COLO668 (cell line): Measurements from ENCODE around the gene NEDD9.

Experiments
- DNase-seq: peaks from one replicate; lab custom pipeline; 2025; ENCODE audit not compliant: unreplicated experiment; lab: John Stamatoyannopoulos, UW

Gene NEDD9

DNA sequence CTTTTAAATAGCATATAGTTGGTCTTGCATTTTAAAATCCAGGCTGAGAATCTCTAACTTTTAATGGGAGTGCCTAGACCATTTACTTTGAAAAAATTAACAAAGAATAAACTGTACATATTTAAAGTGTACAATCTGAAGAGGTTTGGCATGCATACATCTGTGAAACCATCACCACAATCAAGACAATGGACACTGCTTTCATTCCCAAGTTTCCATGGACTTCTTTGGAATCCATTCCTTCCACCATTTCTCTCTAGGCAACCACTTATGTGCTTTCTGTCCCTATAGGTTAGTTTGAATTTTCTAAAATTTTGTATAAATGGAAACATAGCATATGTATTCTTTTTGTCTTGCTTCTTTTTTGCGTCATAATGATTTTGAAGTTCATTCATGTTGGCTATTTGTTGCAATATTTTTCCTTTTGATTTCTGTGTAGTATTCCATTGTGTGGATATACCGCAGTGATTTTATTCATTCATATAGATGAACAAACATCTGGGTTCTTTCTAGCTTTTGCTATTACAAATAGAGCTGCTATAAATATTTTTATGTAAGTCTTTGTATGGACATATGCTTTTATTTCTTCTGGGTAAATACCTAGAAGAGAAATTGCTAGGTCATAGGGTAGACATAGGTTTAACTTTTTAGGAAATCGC, 50.9 kb downstream of the NEDD9 start:
- no peak for DNase-seq

DNA sequence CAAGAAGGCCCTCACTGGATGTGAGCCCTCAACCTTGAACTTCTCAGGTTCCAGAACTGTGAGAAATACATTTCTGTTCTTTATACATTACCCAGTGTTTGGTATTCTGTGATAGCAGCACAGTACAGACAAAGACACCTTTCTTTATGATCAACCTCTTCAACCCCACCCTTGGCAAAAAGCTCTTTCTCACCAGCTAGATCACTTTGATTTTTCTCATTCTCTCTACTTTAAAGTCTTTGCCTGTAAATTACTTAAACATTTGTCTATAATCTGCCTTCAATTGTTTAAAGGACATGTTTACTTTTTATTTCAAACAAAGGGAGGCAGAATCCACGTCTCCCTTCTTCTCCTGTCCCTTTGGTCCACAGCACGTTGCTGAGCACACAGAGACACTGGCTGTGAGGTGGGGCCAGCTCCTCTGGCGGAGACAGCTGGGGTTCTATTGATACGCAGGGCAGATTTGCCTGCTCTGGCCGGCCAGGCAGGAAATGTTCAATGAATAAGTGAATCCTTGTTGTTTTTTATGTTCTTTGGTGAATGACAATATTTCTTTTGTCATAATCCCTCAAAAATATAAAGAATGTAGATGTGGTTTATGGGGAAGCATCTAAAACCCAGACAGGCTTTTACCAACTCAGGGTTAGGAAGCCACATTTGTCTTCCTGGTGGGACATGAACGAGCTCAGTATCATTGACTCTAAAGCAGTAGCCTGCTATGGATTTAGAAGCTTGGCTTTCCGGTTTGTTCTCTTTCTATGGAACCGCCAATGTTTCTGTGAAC, 52.9 kb downstream of the NEDD9 start:
- no peak for DNase-seq

DNA sequence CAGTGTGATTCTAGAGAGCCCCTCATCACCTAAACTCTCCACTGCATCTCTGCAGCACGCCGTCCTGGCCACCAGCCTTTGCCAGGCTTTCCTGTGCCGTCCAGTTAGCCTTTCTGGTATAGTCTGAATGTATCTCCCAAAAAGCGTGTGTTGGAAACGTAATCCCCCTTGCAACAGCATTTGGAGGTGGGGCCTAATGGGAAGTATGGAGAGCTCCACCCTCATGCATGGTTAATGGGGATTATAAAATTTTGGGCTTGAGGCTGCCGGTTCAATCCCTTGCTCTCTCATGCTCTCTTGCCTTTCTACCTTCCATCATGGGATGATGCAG, 53.4 kb downstream of the NEDD9 start:
- no peak for DNase-seq

DNA sequence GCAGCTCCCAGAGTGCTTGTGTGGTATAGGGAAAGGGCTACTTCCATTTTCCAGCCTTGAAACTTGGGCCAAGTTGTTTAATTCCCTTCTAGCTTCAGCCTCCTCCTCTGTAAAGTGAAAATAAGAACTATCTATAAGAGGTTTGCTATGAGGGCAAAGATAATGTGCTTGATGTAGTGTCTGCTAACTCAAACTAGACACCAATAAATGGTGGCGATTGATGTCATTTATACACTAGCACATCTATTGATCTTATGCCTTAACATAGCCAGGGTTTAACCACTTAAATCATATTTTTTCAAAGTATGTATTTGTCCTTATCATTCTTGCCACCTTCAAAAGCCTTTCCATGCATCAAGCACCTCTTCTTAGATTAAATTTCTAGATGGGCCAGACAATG, 55.2 kb downstream of the NEDD9 start:
- DNase-seq, result no peak

DNA sequence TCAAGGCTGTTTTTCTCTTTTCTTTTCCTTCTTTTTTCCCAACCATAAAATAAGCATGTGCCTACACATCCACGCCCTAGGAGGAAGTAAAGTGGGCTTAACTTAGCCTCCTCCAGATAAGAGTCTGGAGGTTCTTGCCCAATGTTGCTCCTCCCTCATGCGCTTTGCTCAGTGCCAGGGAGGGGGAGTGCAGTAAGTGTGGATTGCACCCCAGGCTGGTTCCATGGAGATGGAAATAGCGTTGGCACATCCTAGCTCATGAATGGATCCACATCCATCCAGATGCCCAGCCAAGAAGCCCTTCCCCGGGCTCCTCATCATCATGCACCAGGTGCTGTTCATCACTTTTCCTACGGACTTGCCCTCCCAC, 58.2 kb downstream of the NEDD9 start:
- DNase-seq, result no peak

DNA sequence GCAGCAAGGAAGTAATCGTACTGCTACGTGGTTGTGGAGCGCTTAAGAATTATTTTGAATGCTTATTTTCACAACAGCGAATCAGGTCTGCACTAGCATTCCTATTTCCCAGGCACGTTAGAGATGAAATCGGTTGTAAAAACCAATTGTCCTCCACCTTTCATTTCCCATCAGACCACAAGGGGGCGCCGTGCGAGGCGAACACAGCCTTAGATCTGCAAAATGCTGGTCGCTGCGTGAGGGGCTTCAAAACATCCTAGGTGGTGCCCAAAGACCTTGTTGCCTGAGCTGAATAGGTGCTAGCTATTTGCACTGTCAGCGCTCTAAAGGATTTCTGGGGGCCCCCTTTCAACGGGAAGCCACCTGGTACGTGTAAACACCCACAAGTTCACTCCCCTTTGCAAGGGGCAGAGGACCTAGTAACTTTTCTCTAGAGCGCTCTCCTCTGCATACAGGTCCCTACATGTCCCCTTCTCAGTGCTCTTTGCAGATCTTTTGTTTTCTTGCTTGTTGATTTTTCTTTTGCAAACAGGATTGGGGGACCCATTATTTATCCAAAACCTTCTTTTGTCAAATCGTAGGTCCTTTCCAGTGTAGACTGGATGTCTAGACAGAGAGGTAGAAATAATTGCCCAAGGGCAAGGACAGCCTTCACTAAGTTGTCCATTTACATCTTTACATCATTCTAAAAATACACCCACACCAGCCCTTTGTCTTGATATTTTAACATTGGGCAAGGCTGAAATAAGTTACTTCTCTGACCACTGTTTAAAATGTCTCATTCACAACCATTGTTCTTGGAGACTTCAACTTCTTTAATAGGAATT, 59.8 kb downstream of the NEDD9 start:
- DNase-seq, result peak; percentile 55

DNA sequence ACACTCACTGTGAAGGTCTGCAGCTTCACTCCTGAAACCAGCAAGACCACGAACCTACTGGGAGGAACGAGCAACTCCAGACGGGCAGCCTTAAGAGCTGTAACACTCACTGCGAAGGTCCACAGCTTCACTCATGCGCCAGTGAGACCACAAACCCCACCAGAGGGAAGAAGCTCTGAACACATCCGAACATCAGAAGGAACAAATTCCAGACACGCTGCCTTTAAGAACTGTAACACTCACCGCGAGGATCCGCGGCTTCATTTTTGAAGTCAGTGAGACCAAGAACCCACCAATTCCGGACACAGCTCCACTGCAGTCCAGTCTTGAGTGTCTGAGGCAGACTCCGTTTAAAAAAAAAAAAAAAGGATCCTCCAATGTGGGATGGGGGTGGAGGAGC, 60.5 kb downstream of the NEDD9 start:
- no peak for DNase-seq

DNA sequence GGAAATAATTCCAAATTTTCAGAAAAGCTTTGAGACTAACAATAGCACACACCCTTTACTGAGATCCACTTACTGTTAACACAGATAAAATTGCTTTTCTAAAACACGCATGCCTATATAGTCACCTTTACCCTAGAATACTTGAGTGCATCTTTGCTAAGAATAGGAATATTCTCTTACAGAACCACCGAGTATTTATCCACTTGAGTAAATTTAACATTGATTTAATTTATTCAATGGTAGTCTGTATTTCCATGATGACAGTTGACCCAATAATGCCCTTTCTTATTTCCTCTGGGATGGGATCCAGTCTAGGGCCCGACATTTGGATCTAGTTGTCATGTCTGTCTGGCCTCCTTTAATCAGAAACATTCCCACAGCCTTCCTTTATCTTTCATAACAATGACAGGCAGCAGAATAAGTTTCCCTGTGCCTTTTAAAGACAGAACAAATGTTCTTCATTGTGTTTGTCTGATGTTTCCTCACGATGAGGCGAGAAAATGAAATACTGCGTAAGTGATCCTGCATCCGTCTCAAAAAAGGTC, 64.3 kb downstream of the NEDD9 start:
- no peak for DNase-seq

DNA sequence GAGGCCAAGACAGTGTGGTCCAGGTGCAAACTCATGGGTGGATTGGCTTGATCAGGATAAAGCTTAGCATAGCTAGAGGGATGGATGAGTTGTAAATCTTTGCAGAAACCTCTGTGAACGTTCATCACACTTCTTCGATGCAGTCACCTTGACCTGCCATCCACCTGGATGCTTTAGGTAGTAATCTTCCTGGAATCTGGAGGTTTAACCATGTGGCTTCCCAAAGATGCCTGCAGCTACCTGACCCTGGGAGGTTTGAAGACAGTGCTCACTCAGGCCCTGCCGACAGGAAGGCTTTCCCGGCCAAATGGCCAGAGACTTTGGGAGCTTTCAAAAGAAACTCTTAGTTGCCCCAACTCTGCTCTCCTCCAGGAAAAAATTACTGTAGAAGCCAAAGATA, 65.5 kb downstream of the NEDD9 start:
- DNase-seq, result no peak

DNA sequence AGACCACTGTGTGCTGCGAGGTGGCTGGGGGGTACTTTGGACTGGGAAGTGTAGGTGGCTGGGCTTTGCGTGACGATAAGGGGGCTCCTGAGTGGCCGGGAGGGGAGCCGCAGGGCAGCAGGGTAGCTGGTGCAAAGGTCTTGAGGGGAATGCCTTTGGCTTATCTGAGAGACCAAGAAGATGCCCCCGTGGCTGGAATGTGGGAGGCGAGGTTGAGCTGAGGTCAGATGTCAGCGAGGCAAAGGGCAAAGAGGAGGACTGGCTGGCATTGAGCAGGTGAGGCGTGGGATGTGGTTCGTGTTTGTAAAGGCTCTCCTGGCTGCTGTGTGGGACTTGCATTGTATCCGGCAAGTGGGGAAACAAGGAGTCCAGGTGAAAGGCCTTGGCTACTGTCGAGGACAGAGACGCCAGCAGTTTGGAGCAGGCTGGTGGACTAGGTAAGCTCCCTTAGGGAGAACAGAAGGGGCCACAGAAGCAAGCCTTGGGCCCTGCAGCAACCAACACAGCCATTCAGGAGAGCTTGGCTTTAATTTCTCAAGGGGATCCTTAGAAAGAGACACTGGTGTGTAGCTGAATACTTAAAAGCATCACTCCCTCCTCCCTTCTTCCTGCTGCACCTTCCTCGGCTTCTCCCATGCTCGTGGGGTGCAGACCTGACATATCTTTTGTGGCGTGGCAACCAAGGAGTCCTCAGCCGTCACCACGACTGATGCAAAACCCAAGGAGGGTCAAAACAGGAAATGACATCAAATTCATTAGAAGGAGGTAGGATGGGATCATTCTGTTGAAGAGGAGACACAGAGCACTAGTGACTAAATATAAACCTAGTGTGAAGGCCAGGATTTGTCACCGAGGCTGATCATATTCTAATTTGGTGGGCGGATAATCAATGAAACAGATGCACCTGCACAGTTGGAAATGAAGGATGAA, 67.5 kb downstream of the NEDD9 start:
- DNase-seq, result no peak

DNA sequence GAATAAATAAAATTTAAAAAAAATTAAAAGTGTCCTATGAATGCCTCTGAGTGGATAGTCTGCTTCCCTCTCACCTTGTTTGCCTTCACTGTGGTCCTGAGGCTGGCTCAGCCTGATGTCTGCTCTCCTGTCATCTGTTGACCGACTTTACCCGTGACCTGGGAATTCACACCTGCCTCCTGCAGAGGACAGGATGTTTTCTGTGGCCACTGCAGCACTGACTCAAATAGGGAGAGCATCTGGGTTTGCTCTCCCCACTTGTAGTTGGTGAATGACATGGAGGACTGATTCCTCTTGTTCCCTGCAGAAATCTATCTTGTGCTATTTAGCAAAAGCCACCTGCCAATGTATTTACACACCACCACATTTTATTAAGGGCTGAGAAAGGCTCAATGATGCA, 68.5 kb downstream of the NEDD9 start:
- peak; percentile 60 for DNase-seq

DNA sequence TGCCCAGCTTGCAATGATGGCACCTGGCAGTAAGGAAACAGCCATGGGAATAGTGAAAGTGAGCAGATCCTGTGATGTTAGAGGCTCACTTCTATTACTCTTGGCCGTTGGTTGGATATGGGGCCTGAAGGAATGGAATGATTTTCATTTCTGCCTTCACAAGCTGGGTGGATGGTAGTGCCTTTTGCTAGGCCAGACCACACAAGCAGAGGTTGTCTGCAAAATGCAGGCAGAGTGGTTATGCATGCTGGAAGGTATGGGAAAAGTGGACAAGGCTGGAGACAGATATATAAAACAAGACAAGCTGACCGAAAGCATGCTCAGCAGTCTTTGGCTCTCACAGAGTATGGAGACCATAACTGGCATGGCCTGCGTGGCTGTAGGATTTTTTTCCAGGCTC, 70.2 kb downstream of the NEDD9 start:
- DNase-seq, result no peak

DNA sequence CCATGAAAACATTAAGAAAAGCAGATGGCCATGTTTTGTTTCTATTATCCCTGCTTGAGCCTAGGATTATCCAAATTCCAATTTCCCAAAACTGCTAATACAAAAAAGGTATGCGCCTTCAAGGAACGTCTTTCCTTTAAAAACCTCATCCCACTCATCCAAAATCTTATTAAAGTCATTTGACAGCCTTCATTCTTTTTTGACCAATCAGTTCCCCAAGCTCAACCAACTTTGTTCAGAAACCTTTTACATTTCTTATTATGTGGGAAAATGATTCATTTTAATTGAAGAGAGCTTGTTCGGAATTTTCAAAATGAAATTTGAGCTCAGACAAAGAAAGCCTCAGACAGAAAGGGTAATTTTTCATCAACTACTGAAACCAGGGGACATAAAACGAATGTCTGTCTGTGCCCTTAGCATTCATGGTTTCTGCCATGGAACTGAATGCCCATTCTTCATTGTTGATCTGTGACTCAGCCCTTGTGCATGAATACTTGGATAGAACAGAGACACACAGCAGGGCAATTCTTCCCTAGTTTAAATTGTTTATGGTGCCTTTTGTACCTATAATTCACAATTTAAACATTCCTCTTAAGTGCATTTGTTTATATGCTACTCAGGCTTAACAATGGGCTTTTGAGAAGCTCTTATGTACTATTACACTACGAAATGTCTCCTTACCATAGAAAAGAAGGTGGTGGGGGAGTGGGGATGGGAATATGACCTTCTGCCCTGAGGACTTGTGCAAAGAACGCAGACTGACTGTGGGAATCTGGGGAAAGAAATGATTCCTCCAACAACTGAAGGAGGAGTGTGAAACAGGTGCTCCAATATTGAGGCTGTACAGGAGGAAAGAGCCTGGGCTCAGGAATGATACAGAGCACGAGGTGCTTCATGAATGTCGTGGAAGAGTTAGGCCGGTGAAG, 71.2 kb downstream of the NEDD9 start:
- no peak for DNase-seq

DNA sequence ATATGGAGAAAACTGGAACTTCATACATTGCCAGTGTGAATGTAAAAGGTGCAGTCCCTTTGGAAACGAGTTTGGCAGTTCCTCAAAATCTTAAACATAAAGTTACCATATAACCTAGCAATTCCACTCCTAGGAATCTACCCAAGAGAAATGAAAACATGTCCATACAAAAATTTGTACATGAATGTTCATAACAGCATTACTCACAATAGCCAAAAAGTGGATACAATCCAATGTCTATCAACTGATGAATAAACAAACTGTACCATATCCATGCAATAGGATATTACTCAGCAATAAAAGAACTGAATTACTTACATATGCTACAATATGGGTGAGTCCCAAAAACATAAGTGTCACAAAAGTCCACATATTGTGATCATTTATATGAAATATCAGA, 72.3 kb downstream of the NEDD9 start:
- DNase-seq, result no peak

DNA sequence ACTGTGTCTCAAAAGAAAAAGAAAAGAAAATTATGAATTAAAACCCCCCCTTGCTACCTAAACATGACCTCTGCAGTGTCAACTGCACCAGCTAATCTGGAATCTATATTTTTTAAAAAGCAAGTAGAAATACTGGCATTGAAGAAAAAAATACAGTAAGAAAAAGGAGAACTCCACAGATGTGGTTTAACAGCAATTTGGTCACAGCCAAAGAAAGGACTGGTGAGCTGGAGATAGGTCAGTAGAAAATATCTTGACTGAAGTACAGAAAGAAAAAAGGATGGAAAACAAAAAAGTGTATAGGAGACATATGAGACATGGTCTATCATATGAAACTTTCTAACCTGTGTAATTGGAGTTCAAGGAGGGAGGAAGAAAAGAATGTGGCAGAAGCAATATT, 76.9 kb downstream of the NEDD9 start:
- no peak for DNase-seq

DNA sequence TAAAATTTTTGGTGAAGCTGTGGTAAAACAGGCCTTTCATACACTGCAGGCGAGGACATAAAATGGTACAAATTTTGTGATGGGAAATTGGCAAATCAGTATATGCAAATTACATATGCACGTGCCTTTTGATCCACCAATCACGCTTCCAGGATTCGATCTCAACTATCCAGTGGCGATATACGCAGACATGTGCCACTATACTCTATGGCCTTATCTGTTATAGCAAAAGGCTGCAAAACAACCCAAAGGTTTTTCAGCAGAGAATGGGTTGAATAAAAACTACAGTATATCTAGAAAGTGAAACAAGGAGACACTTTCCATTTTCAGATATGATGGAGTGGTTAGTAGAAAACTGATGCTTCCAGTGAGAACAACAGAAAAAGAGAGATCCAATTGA, 79.0 kb downstream of the NEDD9 start:
- no peak for DNase-seq

DNA sequence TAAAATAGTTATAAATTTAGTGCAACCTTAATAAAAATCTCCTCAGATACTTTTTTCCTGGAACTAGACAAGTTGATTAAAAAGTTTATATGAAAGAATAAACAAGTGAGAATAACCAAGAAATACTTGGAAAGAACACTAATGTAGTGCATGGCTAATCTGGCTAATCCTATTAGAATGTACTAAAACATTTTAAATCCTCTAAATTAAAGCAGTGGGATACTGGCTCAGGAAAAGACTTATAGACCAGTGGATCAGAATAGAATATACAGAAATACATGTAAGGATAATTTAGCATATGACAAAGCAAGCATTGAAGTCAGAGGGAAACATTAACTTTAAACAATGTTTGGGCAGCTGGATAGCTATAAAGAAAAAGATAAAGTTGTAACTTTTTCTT, 79.9 kb downstream of the NEDD9 start:
- no peak for DNase-seq

DNA sequence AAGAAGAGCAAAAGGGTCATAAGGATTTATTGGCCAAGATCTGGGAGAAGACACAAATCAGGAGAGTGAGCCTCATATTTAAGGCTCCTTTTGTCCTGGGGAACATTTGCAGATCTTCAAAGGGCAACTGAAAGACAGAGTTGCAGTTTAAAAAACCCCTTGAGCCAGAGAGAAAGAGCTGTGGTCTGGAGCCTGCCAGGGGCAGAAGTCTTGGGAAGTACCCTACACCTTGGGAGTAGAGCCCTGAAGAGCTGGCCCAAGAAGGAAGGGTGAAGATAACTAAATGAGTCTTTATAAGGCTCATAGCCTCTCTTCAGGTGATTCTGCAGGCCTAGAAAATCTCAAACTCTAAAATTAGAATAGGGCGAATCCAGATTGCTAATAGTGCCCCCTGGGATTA, 81.0 kb downstream of the NEDD9 start:
- no peak for DNase-seq

DNA sequence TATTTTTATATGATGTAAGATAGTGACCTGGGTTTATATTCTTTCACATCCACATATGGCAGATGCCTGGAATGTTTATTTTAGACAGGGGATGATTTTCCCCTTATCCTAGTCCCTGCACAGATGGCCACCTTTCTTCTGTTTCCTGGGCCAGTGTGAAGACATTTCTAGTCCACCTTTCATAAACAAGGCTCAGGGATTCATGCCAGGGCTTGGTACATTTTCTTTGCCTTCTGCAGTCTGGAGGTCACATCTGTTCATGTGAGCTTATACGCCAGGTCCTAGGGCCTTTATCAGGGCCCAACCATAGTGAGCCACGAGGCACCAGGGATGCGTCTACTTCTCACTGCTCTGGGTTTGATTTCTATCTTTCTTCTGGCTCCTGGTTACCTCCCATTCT, 82.9 kb downstream of the NEDD9 start:
- DNase-seq, result no peak
